KG1 (cell line): Measurements from ENCODE around the gene SEZ6L.

Experiments used
- DNase-seq: peaks from one replicate; lab custom pipeline; 2025; lab: John Stamatoyannopoulos, UW

The SEZ6L gene

DNA sequence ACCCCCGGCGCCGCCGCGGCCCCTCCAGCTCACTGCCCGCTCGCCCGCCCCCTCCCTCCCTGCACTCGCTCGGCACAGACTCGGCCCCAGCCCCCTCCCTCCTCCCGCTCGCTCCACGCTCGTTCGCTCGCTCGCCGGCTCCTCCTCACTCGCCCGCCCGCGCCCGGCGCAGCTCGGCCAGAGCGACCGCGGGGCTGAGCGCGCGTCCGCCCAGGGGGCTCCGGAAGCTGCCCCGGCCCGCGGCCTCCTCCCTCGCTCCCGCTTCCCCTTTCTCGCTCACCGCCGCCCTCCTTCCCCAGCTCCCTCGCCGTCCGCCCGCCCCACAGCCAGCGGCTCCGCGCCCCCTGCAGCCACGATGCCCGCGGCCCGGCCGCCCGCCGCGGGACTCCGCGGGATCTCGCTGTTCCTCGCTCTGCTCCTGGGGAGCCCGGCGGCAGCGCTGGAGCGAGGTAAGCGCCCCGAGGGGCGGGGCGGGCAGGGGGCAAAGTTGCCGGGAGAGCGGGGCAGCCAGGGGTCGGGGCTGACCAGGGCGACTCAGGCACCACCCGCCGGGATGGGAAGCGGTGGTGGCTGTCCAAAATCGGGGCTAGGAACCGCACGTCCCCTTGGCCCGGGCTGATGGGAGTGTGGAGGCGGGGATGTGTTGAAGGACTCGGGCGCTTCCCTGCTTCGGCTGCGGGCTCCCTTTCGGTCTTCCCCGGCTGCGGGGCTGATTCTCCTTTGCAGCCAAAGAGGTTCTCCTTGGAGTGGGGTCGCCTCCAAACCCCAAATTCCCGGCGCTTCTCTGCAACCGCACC is at the start of gene SEZ6L:
SEZ6L (plus strand) TSS at position 148 of the 797 bp plus-strand sequence; CDS start at position 356, 208 bp downstream.
- no peak for DNase-seq

GRCh38 chr22:26122920-26123468 is 46.3 kb upstream of the SEZ6L start:
- no peak for DNase-seq

- no peak for DNase-seq
These were observed 44.1 kb upstream of the SEZ6L start for GRCh38 chr22:26124991-26125725.

DNA sequence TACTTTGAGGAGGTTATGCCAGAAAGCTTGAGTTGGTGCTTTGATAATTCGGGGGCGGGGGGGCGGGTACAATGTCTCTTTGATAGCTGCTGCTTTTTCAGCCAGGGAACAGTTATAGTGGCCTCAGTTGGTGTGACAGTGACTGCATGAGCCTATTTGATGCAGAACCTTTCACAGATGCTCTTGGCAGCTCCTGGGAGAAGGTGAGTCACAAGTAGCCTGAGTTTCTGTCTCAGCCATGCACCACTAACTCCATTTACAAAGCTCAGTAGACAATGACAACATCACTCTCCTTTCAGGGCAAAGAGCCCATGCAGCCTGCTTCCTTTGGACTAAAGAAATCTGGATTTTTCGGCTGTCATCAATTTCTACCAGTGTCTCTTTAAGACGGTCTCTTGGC is 42.1 kb upstream of the SEZ6L start:
- no peak for DNase-seq

DNA sequence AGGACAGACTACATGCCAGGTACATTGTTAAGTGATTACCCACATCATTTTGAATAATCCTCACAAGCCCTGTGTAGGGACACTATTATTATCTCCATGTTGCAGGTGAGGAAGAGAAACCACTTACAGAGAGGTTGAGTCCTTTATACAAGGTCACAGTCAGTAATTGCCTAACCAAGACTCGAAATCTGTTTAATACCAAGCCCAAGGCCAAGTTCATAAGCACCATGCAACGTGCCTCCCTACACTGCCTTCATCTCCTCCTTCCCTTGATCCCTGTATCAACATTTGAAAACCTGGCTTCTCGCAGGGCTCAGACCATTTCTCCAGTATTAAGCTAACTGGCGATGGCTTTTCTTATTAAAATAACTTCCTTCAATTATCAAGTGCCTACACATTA is 41.7 kb upstream of the SEZ6L start:
- DNase-seq, result no peak

GRCh38 chr22:26131589-26132154 is 37.6 kb upstream of the SEZ6L start:
- DNase-seq, result no peak

DNA sequence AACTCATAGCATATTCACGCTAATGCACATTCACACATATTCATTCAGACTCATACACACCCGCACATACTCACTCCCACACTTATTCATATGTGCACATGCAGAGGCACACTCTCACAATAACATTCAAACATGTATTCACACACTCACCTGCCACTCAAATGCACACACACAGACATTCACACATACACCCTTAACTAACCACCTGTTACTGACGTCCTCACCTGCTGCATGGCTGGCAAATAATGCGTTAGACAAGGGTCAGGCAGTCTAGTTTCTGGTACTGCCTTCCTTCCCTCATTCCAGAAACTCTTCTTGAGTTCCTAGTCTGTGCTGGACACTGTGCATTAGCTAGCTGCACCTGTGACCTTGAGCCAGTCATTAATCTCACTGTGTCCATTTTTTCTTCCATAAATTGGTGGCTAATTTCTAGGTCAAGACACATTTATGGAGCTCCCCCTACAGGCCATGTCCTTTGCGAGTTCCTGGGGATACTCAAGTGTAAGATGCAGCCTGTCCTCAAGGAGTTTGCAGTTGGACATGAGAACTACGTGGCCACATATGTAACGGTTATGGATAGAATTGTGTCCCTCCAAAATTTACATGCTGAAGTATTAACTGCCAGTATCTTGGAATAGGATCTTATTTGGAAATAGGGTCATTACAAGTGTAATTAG is 34.5 kb upstream of the SEZ6L start:
- DNase-seq, result no peak

DNA sequence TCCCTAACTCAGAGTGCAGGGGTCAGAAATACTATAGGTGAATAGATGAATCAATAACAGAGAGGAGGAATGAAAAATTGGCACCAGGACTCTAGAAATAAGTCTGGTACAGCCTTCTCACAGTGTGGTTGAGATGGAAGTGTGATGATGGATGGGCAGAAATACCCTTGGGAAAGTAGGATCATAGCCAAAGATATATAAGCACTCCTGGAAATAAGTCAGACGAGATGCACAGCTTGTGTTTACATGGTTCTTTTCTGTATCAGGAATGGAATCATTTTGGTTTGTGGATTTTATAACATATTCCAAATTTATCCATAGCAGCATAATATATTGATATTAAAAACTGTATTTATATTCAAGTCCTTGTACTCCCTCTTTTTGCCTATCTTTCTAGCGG is 33.5 kb upstream of the SEZ6L start:
- DNase-seq, result no peak

DNA sequence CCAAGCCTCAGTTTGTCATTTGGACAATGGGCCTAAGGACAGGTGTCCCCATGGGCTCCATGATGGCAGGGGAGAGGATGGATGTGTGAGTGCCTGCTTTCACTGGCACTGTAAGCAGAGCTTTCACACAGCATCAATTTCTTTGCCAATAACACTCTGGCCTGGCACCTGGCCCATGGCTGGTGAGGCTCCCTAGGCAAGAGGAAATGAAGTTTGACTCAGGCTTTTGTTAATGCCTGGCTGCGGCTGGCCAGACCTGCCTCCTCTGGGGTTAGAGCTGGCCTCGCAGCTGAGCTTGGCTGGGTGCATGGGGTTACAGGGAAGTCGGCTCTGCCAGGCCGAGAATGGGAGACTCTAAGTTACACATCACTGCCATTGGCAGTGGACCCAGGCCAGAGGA is 30.0 kb upstream of the SEZ6L start:
- DNase-seq, result no peak

- no peak for DNase-seq
These were observed 27.4 kb upstream of the SEZ6L start for GRCh38 chr22:26141831-26142230.

- no peak for DNase-seq
These were observed 25.4 kb upstream of the SEZ6L start for GRCh38 chr22:26143806-26144325.

DNA sequence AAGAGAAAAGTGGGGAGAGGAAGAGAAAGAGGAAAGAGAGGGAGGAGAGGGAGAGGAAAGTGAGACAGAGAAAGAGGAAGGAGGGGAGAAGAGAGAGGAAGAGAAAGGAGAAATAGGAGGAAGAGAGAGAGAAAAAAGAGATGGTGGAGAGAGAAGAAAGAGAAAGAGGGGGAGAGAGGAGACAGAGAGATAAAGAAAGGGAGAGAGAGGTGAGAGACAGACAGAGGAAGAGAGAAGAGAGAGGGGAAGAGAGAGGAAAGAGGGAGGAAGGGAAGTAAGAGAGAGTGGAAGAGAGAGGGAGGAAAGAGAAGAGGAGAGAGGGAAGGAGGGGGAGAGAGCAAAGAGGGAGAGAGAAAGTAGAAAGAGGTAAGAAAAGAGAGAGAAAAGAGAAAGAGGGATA is 9.4 kb upstream of the SEZ6L start:
- DNase-seq, result no peak

DNA sequence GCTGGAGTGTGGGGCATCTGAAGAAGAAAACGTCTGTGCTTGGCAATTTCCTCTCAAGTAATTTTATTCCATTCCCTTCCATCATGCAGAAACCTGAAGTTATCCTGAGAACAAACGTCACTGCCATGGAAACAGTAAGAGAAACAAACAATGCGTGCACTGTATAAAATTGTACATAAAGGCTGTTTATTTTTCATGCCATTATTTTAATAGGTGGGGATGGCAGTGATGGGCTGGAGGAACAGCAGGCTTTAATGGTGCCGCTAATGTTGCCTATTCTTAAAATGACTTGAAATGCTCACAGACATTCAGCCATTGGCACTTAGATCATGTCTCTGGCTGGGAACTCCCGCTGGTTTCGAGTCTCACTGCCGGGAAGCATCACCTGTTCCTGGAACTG is 7.5 kb upstream of the SEZ6L start:
- no peak for DNase-seq

DNA sequence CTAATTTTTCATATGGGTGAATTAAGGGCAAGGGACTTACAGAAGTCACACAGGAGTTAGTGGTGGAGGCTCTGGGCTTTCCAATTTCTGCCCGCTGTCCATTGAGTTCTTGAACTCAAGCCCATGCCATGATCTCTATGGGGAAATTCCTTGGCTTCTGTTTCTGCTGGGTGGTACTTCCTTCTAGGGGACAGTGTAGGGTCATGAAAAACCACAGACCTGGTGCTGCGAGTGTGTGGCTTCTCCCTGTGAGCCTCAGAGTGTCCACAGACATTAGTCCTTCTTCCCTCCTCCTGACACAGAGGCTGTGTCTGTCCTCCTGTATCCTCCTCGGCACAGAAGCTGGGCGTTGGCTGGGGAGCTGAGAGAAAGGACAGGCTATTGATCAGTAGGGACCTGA is 6.3 kb upstream of the SEZ6L start:
- DNase-seq, result no peak

DNA sequence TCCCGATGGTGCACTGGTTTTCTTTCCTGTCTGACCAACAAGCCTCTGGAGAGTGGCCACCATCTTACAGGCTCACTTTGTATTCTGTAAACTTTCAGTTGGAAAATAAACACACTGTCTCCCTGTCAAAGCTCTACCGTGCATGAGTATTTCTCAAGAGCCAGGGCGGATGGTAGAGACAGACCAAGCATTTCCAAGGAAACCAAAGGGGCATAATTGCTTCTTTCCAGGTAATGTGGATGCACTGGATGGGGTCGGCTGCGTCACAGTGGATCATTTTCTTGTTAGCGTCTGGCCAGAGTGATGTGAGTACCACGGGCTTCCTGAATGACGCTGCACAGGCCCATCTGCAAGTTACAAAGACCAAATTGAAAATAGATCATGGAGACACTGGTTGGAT is 5.1 kb upstream of the SEZ6L start:
- no peak for DNase-seq

GRCh38 chr22:26168330-26168851 is 871 bp upstream of the SEZ6L start:
- DNase-seq, result peak; percentile 12

DNA sequence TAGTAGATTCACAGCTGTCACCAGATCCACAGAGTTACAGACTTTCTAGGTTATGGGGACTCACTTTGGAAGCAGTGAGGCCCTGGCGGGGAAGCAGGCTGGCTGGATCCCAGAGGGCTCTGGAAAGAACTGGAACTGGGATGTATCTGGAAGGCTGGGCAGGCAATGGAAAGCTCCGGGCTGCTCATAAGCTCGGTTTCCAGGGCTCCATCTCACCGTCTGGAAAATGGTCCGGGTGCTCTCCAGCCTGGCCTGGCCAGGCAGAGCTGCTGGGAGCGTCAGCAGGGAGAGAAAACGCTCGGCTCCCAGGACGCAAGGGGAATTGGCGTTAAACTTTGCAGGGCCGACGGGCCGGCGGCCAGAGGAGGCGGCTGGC is 335 bp upstream of the SEZ6L start:
- DNase-seq, result no peak

DNA sequence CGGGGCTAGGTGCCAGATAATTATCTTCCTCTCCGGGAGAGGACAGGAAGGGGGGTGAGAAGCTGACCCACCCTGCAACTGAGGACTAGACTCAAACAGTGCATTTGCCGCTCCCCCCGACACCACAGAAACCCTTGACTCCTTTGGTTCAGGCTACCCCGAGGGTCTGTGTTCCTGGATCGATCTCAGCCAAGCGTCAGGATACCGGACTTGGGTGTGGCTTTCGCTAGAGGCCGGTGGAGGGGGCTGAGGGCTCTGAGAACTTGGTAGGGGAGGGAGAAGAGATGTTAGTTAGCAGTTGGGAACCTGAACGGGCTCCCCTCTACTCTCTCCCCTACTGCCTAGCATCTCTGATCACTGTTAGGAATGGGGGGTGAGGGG is 840 bp downstream of the SEZ6L start:
- no peak for DNase-seq

- DNase-seq, result no peak
These were observed 1.7 kb downstream of the SEZ6L start for GRCh38 chr22:26170795-26171580.

GRCh38 chr22:26172389-26172990 is 3.2 kb downstream of the SEZ6L start:
- DNase-seq, result peak; percentile 6

- no peak for DNase-seq
These were observed 5.0 kb downstream of the SEZ6L start for GRCh38 chr22:26174280-26174679.
